GM18498 (cell line): ENCODE results near the gene TSTD2.
A peak's percentile ranks its signal among the peaks of the same experiment; 100 is the strongest.

Source experiments
- ATAC-seq: cut with Tn5 transposase; IDR thresholded peaks from one replicate; pipeline ENCODE4 v1.9.1; 2021; ENCODE audit warnings: mild to moderate bottlenecking, moderate library complexity; ENCODE audit not compliant: unreplicated experiment

TSTD2 gene

GRCh38 chr9:97632985-97633858, at the start of gene TSTD2, which contains the start of gene NCBP1:
TSS of gene TSTD2 (minus strand) at chr9:97633368. CDS start at chr9:97627562, 5,806 bp downstream.
TSS of gene NCBP1 (plus strand) at chr9:97633821. CDS start at chr9:97633882, 61 bp downstream.
- ATAC-seq: peak; percentile 85

GRCh38 chr9:97682242-97682641, 49.1 kb upstream of the TSTD2 start:
- no peak for ATAC-seq

GRCh38 chr9:97675655-97676054, 42.5 kb upstream of the TSTD2 start:
- ATAC-seq: peak; percentile 53

- ATAC-seq: no peak
These were observed 40.8 kb upstream of the TSTD2 start for GRCh38 chr9:97673922-97674321.

DNA sequence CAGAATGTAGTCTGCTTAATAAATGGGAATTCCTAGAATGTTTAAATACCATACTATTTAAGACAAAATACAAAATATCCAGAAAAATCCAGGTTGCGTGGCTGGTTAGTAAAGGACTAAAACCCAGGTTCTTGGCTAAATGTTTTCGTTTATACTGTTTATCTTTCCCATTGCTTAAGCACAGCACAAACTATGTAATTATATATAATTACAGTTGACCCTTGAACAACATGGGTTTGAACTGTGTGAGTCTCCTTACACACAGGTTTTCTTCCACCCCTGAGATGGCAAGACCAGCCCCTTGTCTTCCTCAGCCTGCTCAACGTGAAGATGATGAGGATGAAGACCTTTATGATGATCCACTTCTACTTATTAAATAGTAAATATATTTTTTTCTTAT, 39.2 kb upstream of the TSTD2 start:
- no peak for ATAC-seq

GRCh38 chr9:97670586-97670985, 37.4 kb upstream of the TSTD2 start:
- ATAC-seq: no peak

GRCh38 chr9:97668485-97668884, 35.3 kb upstream of the TSTD2 start:
- no peak for ATAC-seq

DNA sequence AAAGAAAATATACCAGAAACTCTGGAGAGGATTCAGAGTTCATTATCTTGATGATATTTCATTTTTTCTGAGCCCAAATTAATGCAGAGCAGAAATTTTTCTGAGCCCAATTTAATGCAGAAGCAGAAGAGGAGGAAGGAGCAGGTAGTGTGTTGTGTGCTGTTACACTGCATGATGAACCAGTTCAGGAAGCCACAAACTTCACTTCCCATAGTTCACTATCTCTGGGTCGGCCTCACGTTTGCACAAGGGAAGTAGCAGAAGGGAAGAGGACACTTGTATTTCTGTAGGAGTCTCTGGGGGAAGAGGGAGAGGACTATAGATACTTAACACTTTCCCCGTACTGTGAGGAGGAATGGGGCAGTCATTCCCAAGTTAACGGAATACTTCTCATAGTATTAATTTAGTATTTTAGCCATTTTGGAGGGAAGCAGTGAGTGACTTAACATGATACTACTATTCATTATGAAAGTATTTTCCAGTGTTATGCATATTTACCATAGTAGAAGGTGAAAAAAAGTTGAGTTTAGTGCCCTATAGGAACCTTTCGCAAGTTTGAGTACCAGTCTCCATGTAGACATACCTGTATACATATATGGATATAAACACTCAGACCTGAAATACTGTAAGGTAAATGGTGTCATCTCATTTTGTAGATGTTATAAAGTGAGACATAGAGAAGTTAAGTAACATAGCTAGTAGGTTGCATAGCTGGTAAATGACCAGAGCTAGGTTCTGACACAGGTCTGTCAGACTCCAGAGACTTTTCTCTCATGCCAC, 33.9 kb upstream of the TSTD2 start:
- no peak for ATAC-seq

DNA sequence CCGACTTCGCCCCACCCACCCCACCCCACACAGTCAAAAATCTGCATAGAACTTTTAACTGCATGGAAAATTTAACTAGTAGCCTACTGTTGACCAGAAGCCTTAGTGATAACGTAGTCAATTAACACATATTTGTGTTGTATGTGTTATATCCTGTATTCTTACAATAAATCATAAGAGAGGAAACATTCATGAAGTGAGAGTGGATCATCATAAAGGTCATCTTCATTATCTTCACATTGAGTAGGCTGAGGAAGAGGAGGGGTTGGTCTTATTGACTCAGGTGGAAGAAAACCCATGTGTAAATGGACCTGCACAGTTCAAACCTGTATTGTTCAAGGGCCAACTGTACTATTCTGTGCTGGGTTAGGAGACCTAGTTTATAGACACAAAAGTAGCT, 32.6 kb upstream of the TSTD2 start:
- no peak for ATAC-seq

DNA sequence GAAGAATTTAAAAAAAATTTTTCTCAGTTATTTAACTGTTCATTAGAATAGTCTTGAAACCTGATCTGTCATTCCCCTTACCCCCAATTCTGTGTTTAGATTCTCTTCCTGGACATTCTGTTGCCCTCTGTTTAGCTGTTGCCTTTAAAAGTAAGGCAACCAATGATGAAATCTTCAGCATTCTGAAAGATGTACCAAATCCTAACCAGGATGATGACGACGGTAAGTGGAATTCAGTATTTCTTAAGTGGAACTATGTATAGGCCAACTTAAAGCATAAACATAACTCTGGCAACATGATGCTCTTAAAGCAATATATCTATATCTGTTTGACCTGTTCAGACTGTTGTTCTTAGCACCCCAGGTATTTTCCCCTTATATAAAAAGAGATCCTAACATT, 27.7 kb upstream of the TSTD2 start:
- ATAC-seq: no peak

- ATAC-seq: no peak
These were observed 27.2 kb upstream of the TSTD2 start for GRCh38 chr9:97660340-97660739.

DNA sequence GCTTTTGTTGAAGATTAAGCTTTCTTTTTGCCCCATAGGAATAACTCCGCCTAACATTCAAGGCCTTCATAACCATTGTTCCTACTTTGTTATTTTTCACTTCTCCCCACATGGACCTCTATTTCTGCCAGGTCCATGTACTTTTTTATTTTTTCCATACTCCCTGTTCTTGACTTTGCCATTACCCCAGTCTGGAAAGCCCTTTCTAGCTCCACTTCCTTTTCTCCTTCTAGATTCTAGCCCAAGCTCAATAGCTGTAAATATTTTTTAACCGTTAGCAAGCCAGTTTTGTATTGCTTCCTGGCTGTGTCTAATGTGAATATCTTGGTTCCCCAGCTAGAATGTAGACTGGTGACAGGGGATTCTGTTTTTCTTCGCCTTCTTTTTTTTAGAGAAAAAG, 26.6 kb upstream of the TSTD2 start:
- no peak for ATAC-seq

- ATAC-seq: no peak
These were observed 25.5 kb upstream of the TSTD2 start for GRCh38 chr9:97658707-97659106.

- no peak for ATAC-seq
These were observed 18.5 kb upstream of the TSTD2 start for GRCh38 chr9:97651646-97652045.

- no peak for ATAC-seq
These were observed 14.8 kb upstream of the TSTD2 start for GRCh38 chr9:97647996-97648395.

DNA sequence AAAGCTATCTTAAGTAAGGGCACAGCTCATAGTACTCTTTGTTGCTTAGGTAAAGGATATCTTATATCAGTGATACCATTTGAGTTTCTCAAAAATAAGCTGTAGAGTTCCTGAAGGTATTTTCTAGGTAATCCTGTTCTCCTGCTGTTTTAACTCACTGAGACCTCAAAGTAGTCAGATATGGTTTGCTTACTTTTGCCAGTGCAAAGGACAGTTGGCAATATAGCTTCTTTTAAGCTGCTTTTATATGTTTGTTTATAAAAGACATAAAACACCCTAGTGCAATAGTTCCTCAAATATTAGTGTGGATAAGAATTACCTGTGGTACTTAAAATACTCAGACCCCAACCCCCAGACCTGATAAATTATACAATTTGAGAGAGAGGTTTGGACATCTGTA, 12.6 kb upstream of the TSTD2 start:
- no peak for ATAC-seq

GRCh38 chr9:97640325-97640724, 7.2 kb upstream of the TSTD2 start:
- no peak for ATAC-seq

GRCh38 chr9:97638666-97639065, 5.5 kb upstream of the TSTD2 start:
- ATAC-seq: no peak

GRCh38 chr9:97636903-97637302, 3.7 kb upstream of the TSTD2 start:
- ATAC-seq: no peak

DNA sequence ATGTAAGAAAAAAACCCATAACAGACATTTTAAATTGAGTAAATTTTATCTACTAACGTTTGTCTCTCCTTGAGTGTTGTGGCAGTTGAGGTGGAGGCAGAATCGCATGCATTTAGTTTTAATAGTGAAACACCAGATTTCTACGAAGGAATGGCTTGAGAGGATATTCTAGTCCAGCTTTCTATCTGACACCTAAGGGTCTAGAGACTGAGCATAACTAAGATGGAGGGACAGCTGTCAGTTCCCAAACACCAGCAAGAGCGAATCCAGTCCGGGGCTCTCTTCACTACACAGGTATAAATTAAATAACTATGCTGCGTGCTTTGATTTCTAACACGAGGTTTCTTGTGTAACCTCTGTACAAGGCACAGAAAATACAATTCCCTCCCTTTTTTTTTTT, 1.9 kb upstream of the TSTD2 start:
- ATAC-seq: no peak

- ATAC-seq: no peak
These were observed 807 bp upstream of the TSTD2 start for GRCh38 chr9:97633859-97634490.
